Activated CD4-positive, alpha-beta T cell treated with anti-CD3 and anti-CD28 coated beads, Interleukin-2, amount 50 U/mL, for 16 hours (primary cell): ENCODE measurements around the gene SLC29A2.

ENCODE experiments used
- DNase-seq: peaks from one replicate; pipeline ENCODE4 v3.0.0-alpha.2; 2020

Gene SLC29A2

GRCh38 chr11:66315921-66316811, 55.4 kb downstream of the SLC29A2 start:
- DNase-seq: no peak

DNA sequence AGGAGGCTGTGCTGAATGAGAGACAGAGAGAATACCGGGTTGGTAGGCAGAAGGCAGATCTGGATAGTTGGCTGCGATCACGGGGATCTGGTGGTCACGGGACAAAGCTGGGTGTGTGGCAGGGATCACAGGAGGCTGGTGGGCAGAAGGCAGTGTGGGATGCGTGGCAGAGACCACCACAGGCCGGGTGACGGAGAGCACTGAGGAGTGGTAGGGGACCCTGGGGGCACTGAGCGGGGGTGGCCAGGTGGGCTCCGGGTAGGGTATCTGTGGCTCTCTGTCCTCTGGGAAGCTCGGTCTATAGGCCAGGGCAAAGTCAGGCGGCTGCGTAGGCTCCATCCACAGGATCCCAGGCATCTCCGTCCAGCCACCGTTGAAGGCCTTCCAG, 56.1 kb downstream of the SLC29A2 start:
- DNase-seq: no peak

GRCh38 chr11:66314561-66315497, 56.7 kb downstream of the SLC29A2 start:
- DNase-seq: no peak

DNA sequence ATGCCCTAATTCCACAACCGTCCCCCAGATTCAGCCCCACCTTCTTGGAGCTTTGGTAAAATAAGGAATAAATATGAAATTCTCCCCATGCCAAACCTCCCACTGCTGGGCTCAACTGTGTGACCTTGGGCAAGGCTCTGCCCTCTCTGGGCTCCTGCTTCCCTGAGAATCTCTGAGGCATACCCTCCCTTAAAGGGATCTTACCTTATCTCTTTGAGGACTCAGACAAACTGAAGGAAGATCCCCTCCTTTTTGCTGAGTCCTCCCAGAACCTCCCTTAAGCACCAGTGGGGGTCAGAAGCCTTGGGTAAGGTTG, 57.4 kb downstream of the SLC29A2 start:
- DNase-seq: no peak

GRCh38 chr11:66313321-66314185, 58.0 kb downstream of the SLC29A2 start:
- no peak for DNase-seq

DNA sequence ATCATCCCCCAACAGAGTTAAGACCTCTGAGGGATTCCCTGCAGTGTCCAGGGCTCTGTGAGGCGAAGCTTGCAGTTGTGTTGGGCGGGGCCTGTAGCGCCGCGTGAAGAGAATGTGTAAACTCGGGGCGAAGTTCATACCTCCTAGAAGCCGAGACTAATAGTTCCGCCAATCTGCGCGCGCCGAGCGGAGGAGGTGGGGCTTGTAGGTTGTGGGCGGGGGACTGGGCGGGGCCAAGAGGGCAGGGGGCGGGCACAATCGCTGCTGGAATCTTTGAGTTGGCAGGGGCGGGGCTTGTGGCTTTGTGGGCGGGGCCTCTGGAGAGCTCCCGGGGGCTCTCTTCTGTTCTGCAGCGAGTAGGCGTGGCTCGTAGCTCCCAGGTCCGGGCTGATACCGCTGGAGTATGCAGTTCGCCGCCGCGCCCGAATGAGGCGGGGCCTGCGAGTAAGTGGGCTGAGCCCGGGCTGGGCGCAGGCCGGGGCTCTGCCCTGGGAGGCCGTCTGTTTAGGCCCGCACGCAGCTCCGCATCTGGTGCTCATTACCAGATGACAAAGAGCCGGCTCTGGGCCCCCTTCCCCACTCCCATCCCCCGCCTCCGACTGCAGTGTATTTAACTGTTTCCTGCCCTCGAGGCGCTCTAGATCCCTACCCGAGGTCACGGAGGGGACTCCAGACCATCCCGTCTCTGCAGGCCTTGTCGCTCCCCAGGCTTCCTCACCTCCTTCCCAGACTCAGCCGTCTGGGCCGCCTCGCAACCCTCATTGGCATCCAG, 58.8 kb downstream of the SLC29A2 start:
- peak; percentile 96 for DNase-seq
